GM12872 (cell line): Measurements from ENCODE around the gene KCTD14.

Experiments
- TF ChIP-seq, protein P1 (sequence below): IDR thresholded peaks from 3 replicates; pipeline ENCODE4 v1.5.1; 2011; ENCODE audit warnings: low read depth, mild to moderate bottlenecking, low read length, moderate library complexity; ENCODE audit not compliant: insufficient read depth

KCTD14 gene

DNA sequence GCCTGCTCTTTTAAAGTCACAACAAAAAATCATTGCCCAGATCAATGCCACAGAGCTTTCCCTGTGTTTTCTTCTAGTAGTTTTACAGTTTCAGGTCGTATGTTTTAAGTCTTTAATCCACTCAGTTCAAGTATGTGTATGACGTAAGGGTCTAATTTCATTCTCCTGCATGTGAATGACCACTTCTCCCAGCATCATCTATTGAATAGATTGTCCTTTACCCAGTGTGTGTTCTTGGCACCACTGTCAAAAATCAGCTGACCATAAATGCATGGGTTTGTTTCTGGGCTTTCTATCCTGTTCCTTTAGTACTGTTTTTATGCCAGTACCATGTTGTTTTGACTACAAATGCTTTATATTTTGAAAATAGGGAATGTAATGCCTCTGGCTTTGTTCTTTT is 56.7 kb downstream of the KCTD14 start:
- TF ChIP-seq, protein P1, sequence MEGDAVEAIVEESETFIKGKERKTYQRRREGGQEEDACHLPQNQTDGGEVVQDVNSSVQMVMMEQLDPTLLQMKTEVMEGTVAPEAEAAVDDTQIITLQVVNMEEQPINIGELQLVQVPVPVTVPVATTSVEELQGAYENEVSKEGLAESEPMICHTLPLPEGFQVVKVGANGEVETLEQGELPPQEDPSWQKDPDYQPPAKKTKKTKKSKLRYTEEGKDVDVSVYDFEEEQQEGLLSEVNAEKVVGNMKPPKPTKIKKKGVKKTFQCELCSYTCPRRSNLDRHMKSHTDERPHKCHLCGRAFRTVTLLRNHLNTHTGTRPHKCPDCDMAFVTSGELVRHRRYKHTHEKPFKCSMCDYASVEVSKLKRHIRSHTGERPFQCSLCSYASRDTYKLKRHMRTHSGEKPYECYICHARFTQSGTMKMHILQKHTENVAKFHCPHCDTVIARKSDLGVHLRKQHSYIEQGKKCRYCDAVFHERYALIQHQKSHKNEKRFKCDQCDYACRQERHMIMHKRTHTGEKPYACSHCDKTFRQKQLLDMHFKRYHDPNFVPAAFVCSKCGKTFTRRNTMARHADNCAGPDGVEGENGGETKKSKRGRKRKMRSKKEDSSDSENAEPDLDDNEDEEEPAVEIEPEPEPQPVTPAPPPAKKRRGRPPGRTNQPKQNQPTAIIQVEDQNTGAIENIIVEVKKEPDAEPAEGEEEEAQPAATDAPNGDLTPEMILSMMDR, result no peak
